Gastroesophageal sphincter (tissue), 3 donors: ENCODE measurements around the gene PKIB.
"Not testable (repeated sequence)": the region's sequence is repeated elsewhere in the genome, so short reads cannot be mapped to it uniquely, and the experiment has no call there.

Experiments
- EP300 ChIP-seq: sonication (generic); formaldehyde crosslinking; IDR thresholded peaks from one replicate; pipeline ENCODE4 v1.6.1; 2017; ENCODE audit warnings: antibody characterized with exemption, mild to moderate bottlenecking
- POLR2A ChIP-seq, 2 donors: fragments of 450-650 bp; IDR thresholded peaks; one replicate each; pipeline ENCODE4 v1.6.1; 2017; ENCODE audit warnings: antibody characterized with exemption in 2 of 2, mild to moderate bottlenecking in 2 of 2, moderate library complexity in 1 of 2
- POLR2AphosphoS5 ChIP-seq: sonication (generic); formaldehyde crosslinking; IDR thresholded peaks from one replicate; pipeline ENCODE4 v1.6.1; 2017; ENCODE audit warnings: antibody characterized with exemption
- TF ChIP-seq, protein P1 (sequence below), 4 experiments: fragments of 200-600 bp in 2 of 4; fragments of 450-650 bp in 2 of 4; sonication (generic) in 1 of 4; IDR thresholded peaks; one replicate each; pipeline ENCODE4 v1.5.1; 2017 to 2019; ENCODE audit warnings: antibody characterized with exemption in 4 of 4, mild to moderate bottlenecking in 2 of 4, moderate library complexity in 2 of 4

DNA sequence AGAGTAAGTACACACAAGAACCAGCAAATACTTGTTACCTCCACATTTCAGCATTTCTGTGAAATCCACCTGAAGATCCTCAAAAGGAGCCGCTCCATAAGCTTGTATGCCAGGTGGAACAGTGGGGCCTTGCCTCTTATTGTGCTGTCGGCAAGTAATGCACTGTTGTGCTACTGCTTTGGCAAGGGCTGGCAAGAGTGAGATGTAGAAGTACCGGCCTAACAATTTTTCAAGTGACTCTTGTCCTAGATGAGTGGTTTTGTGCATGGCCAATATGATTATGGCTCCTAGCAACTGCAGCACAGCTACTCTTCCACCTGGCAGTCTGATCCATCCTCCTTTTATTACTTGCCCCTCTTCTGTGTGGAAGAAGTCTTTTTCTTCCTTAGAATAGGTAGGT is 134.7 kb downstream of the PKIB start:
- TF ChIP-seq, protein P1, sequence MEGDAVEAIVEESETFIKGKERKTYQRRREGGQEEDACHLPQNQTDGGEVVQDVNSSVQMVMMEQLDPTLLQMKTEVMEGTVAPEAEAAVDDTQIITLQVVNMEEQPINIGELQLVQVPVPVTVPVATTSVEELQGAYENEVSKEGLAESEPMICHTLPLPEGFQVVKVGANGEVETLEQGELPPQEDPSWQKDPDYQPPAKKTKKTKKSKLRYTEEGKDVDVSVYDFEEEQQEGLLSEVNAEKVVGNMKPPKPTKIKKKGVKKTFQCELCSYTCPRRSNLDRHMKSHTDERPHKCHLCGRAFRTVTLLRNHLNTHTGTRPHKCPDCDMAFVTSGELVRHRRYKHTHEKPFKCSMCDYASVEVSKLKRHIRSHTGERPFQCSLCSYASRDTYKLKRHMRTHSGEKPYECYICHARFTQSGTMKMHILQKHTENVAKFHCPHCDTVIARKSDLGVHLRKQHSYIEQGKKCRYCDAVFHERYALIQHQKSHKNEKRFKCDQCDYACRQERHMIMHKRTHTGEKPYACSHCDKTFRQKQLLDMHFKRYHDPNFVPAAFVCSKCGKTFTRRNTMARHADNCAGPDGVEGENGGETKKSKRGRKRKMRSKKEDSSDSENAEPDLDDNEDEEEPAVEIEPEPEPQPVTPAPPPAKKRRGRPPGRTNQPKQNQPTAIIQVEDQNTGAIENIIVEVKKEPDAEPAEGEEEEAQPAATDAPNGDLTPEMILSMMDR (IDR thresholded peaks at IDR 0.05) = not testable (repeated sequence)
- TF ChIP-seq POLR2AphosphoS5; POLR2A (IDR thresholded peaks at IDR 0.05); EP300: not testable (repeated sequence)
